HG03045 (cell line): ENCODE measurements around the gene SPHKAP.
"Not testable (repeated sequence)": the region's sequence is repeated elsewhere in the genome, so short reads cannot be mapped to it uniquely, and the experiment has no call there.

Experiments used
- ATAC-seq: cut with Tn5 transposase; IDR thresholded peaks from one replicate; pipeline ENCODE4 v1.9.1; 2021; ENCODE audit warnings: mild to moderate bottlenecking, moderate library complexity; ENCODE audit not compliant: unreplicated experiment

SPHKAP gene, protein sequence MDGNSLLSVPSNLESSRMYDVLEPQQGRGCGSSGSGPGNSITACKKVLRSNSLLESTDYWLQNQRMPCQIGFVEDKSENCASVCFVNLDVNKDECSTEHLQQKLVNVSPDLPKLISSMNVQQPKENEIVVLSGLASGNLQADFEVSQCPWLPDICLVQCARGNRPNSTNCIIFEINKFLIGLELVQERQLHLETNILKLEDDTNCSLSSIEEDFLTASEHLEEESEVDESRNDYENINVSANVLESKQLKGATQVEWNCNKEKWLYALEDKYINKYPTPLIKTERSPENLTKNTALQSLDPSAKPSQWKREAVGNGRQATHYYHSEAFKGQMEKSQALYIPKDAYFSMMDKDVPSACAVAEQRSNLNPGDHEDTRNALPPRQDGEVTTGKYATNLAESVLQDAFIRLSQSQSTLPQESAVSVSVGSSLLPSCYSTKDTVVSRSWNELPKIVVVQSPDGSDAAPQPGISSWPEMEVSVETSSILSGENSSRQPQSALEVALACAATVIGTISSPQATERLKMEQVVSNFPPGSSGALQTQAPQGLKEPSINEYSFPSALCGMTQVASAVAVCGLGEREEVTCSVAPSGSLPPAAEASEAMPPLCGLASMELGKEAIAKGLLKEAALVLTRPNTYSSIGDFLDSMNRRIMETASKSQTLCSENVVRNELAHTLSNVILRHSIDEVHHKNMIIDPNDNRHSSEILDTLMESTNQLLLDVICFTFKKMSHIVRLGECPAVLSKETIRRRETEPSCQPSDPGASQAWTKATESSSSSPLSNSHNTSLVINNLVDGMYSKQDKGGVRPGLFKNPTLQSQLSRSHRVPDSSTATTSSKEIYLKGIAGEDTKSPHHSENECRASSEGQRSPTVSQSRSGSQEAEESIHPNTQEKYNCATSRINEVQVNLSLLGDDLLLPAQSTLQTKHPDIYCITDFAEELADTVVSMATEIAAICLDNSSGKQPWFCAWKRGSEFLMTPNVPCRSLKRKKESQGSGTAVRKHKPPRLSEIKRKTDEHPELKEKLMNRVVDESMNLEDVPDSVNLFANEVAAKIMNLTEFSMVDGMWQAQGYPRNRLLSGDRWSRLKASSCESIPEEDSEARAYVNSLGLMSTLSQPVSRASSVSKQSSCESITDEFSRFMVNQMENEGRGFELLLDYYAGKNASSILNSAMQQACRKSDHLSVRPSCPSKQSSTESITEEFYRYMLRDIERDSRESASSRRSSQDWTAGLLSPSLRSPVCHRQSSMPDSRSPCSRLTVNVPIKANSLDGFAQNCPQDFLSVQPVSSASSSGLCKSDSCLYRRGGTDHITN (N-terminal part only)

DNA sequence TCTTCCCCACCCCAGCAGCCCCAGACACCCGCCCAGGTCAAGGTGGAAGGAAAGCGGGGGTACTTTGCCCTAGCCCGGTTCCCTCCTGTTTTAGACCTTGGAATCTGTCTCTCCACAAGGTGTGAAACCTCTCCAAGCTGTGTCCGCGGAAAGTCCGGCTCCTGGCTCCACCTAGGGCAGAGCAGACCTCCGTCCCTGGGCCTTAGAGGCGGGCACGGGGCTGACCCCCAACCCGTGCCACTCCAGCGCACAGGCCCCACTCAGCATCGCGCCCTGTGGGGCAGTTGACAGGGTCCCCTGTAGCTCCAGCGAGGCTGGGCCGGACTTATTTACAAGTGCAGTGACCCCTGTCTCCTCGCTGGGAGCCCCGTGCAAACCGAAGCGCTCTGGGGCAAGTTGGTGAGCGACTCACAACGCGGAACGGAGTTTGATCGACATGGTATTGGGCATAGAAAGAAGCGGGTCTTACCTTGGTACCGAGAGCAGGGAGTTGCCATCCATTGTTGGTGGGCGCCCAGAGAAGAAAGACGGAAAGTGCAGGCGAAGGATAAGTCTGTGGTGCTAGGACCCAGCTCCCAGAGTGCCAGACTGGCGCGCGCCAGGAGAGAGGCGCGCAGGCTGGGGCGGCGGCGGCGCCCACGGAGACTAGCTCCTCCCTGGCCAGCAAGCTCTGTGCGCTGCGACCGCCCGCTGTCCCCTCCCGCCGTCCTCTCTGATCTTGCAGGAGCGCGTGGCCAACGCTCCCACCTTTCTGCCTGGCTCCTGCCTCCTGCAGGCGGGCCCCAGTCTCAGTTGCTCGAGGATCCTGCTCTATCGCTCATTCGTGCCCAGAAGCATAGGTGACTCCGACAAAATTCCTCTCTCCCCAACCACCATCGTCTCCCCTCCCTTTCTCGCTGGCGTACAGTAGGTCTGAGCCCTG lies at the start of gene SPHKAP:
Gene SPHKAP, minus strand, starts transcription at position 590 of the 922 bp plus-strand sequence. Its CDS starts 89 bp downstream, at position 501.
- no peak for ATAC-seq

DNA sequence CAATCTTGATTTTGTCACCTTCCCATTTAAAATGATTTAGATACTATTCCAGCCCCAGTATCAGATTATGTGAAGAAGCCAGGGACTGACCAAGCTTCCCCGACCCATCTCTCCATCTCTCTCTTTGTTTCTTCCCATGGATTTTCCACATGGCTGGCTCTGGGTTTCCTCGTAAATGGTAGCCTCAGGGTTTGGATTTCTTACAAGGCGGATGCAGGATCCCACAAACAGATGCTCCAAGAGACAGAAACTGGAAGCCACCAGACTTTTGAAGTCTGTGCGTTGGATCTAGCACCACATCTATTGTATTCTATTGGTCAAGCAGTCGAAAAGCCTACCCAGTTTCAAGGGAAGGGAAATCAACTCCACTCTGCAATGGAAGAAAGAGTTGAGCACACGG lies 46.0 kb upstream of the SPHKAP start:
- no peak for ATAC-seq

DNA sequence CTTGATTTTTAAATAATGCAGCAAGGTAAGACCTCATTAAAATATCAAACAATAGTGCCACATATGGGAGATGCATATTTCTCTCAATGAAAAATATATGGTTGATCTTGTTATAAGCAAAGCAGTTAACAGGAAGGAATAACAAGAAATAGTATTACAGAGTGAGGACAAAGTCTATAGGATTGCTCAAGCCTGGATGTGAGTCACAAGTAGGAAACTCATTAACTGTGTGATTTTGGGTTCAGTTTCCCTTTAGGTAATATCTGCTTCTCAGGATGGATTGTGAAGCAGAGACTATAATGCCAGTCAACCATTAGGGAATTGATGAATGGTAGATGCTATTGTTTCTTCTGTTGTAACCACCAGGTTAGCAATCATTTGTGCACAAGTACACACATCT lies 42.9 kb upstream of the SPHKAP start:
- no peak for ATAC-seq

DNA sequence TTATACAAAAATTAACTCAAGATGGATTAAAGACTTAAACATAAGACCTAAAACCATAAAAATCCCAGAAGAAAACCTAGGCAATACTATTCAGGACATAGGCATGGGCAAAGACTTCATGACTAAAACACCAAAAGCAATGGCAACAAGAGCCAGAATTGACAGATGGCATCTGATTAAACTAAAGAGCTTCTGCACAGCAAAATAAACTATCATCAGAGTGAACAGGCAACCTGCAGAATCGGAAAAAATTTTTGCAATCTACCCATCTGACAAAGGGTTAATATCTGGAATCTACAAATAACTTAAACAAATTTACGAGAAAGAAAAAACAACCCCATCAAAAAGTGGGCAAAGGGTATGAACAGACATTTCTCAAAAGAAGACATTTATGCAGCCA lies 37.1 kb upstream of the SPHKAP start:
- ATAC-seq = not testable (repeated sequence)

DNA sequence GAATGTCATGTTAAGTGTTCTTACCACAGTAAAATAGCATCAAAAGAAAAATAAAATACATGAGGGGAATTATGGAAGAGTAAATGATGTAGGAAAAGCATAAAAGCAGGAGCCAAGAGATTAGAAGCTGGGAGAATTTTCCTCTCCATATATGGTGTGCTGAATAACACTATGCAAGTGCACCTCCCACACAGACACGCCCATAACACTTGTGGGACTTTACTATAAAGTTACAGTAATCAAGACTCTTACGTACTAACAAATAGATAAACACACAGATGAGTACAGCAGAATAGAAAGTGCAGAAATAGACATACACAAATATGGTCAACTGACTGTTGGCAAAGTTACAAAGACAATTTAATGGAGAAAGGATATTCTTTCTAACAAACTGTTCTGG lies 16.0 kb upstream of the SPHKAP start:
- ATAC-seq = no peak

DNA sequence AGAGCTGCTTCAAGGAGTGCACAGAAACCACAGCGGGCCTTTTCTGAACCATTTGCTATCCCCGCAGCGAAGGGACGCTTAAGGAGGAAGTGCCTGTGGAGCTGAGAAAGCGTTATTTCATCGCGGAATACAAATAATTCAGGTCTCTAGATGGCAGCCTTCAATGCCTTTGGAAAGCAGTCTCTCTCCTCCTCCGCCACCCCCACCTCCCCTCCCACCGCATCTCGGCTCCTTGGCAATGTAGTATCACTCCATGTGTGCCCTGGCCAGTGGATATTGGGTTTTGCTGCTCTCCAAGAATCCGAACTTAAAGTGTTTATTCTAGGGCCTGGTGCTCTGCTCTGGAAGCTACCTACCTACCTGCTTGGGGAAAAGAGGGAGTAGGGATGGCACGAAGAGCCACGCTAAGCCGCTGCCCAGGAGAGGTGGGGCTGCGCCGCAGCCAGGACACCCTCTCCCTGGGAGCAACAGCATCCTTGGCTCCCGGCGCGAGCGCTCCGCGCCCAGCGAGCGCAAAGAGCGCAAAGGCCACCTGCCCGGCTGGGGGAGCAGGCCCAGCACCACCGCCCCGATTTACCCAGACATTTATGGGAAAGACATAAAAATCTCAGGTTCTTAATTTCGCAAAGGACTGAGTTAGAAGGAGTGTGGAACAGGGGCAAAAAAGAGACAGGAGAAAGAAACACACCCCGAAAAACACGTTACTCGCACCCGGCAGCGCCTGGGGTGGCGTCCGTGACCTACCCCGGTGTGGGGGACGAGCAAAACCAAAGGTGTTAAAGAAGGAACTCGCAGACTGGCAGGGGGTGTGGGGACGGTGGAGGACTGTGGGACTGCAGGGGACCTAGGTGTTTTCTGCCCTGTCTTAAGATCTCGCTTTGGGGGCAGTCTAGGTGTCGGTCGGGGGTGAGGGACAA lies 1.0 kb downstream of the SPHKAP start:
- no peak for ATAC-seq

DNA sequence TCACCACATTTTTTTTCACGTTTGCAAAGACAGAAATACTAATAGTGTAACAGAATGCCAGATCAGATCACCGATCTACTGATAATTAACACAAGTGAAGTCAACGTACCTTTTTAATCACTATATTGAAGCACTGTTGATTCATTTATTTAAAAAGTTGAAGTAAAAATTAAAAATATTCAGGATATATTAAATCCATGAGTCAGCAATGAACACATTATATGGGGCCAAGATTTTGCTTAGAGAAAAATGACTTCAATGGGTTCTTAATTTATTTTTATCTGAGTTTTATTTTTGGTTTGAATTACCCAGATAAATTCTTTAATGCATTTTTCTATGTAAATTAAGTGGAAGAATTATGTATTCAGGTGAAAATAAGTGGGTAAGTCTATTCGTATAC lies 14.2 kb downstream of the SPHKAP start:
- no peak for ATAC-seq

DNA sequence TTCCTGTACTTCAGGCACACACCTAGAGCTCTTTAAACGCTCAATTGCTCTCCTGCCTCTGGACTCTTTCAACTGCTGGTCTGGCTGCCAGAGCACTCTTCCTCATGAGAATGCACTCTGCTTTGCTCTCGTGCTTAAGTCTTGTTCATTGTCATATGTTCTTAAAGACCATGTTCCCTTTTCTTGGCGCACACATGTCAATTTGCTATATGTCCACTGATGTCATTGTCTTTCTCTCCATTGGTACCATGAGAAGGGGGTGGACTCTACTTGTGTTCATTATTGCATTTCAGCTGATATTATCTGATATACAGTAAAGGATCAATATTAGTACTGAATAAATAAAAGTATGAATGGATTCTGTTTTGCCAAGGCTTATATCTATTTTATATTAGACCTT lies 16.8 kb downstream of the SPHKAP start:
- ATAC-seq = no peak

DNA sequence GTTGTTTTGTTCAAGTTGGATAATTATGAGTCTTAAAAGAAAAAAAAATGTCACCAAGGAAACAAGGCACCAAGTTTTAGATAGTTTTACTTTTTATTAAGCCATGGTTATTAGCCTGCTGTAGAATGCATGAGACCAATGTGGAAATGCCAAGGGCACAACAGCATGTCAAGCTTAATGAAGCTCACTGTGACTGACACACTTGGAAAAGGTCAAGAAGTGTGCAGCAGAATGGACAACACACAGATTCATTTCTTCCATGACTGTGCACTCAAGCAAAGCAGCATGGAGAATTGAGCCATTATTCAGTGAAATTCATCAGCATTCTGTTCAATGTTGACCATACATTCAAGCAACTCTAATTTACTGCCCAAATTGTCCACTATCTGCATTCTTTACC lies 23.6 kb downstream of the SPHKAP start:
- no peak for ATAC-seq

DNA sequence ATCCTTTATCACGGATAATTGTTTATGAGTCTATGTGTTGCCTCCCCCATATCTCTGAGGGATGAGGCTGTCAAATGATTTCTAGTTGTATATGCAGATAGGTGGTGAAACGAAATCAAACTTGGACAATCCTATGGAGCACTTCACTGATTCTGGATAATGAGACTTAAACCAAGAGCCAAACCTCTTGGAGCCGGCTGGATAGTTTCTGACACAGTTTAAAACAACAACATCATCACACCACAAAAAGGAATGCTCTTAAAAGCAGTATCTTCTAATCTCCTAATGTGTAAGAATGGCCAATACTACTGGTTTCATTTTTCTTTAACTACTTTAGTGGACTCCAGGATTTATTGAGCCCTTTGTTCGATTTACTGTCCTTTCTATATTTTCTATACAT lies 36.5 kb downstream of the SPHKAP start:
- ATAC-seq = no peak

DNA sequence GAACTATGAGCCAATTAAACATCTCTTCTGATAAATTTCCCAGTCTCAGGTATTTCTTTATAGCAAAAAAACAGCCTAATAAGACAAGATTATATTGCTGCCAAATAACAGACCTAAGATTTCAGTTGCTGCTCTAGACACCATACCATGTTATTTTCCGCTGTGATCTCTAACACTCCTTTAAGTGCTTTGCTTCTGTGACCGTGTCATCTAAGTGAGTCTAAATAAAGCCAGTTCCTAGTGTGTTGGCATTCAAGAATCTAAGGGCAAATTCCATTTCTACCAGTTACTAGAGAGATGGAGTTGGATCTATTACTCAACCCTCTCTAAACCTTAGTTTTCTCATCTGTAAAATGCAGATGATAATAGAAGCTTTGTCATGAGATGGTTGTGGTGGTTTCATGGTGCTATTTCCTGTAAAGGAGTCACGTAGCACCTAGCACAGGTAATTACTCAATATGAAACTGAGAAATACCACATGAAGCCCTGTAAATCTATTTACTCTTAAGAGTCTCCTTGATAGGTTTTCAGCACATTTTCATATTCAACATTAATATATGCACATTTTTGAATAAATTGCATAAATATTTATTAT lies 40.5 kb downstream of the SPHKAP start:
- peak; percentile 60 for ATAC-seq

DNA sequence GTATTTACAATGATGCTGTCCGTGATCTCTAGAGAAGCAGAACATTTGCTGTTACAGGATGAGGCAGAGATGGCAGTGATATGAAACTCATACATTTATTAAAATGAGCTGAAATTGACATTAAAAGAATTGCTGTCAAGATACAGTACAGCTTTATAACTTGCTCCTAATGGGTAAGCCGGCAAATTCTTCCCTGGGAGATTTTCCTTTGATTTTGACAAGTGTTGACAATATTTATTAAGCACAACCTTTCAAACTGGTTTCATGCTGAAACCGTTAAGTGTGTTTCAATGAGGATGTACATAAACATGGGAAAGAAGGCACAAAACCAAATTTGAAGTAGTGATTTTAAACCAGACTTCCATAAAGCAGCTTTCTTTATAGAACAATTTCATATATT lies 45.5 kb downstream of the SPHKAP start:
- no peak for ATAC-seq

DNA sequence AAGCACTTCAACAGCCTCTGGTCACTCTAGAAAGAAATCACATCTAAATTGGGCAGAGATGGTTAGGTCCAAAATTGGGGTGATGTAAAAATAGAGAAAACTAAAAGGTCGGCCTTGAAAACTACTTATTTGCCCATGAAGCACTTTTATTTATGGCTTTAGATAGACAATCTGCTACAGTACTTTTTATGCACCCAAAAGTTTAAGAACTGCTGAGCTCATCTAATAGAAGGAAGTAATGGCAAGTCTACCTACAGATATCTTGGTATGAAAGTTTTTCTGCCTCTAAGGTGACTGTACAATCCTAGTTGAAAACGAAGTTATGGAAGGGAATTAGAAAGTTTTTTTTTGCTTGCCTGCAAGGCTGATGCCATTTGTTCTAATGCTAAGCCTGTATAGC lies 46.2 kb downstream of the SPHKAP start:
- no peak for ATAC-seq

DNA sequence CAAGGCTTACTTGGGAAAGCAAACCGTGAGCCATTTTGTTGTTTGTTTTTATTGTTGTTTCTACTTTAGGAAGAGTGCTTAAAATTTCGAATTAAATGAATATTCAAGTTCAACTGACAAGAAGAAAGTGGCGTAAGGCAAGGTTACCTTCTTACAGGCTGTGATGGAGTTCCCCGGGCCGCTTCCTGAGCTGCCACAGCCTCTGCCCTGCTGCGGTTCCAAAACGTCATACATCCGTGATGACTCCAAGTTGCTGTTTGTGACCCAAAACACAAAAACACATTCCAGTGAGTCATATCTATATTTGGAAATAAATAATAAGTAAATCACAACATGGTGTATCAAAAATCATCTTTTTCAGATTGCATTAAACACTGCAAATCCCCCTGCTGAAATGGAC lies 49.7 kb downstream of the SPHKAP start:
- ATAC-seq = no peak

DNA sequence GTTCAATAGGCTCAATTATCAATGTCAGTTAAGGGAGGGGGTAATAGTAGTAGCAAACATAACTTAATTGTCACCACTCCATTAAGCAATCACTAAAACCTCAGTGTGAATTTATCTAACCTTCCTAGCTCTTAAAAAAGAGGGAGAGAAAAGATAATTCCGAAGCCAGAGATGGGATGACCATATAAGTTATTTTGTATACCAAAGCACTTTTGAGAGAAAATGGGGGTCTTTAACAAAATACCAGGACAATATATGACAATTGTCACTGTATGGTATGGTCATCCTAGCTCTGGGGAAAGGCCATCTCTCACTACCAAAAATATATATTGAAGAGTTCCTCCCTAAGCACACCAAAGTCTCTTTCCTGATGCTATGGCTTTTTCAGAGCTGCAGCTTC lies 55.1 kb downstream of the SPHKAP start:
- ATAC-seq = no peak

DNA sequence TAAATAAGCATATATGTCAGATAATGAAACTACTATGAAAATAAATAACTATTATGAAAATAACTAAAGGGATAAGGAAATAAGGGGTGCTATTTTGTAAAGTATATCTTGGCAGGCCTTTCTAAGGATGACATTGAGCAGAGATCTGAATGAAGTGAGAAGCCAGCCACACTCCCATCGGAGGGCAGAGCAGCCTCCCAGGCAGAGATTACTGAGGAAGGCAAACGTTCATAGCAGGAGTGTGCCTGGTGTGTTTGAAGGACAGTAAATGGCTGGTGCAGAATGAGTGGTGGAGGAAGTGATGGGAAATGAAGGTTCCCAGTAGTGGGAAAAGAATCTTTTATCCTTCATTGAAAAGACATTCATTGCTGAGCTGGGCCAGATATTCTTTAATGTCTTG lies 62.5 kb downstream of the SPHKAP start:
- no peak for ATAC-seq

DNA sequence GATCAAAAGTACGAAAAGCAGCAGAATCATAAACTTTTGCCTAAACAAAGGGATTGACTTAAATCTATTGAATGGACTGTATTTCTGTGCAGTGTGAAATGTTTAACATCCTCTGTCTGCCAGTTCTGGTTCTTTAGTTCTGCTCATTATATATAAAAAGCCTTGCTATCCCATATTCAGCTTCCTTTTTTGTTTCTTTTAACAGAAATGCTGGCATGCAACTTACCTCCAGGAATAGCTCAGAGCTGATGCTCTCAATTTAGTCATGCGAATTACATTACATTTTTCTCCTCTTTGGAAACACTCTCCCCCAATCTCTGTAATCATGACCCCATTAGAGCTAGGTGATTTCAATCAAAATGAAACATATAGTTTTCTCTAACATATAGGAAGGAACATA lies 73.6 kb downstream of the SPHKAP start:
- no peak for ATAC-seq

DNA sequence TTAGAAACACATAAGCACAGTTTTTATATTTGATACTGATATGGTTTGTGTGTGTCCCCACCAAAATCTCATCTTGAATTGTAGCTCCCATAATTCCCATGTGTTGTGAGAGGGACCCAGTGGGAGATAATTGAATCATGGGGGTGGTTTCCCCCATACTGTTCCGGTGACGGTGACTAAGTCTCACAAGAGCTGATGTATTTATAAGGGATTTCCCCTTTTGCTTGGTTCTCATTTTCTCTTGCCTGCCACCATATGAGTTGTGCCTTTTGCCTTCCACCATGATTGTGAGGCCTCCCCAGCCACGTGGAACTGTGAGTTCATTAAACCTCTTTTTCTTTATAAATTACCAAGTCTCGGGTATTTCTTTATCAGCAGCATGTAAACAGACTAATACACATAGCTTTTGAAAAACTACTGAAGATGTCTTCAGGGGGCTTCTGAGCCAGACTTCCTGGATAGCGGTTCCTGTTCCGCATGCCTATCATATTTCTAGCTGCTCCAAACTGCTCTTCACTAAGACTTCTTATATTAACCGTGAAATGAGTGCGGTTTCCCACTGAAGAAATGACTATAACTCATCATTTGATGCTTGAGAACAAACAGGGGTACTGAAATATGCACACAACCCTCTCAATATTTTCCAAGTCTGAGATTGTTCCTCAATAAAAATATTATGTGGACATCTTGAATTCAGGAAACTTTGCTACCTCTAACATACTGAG lies 75.8 kb downstream of the SPHKAP start:
- ATAC-seq = no peak
